GM20431 (cell line): ENCODE measurements around the gene LAMC1.
"Not testable (repeated sequence)": the region's sequence is repeated elsewhere in the genome, so short reads cannot be mapped to it uniquely, and the experiment has no call there.

Experiments
- in situ Hi-C: fragments of 300-500 bp; cut with MseI, MboI; formaldehyde crosslinking; loops from one replicate; pipeline ENCODE4 v1.15.0; 2020; ENCODE audit warnings: low sequenced_read_pairs; ENCODE audit not compliant: unreplicated experiment

The LAMC1 gene

GRCh38 chr1:183039985-183040447 is 16.8 kb downstream of the LAMC1 start:
- in situ Hi-C loops, result no loop called here

GRCh38 chr1:183040547-183040971 is 17.3 kb downstream of the LAMC1 start:
- in situ Hi-C loops, result no loop called here

- in situ Hi-C loops, result no loop called here
Observed at GRCh38 chr1:183043254-183043653, 20.0 kb downstream of the LAMC1 start.

GRCh38 chr1:183043872-183044854 is 20.9 kb downstream of the LAMC1 start:
- in situ Hi-C loops, result no loop called here

- in situ Hi-C loops, result no loop called here
Observed at GRCh38 chr1:183044893-183045649, 21.9 kb downstream of the LAMC1 start.

GRCh38 chr1:183048087-183049085 is 25.2 kb downstream of the LAMC1 start:
- in situ Hi-C loops, result no loop called here

- in situ Hi-C loops, result no loop called here
Observed at GRCh38 chr1:183051546-183051945, 28.3 kb downstream of the LAMC1 start.

- in situ Hi-C loops, result no loop called here
Observed at GRCh38 chr1:183052861-183053260, 29.6 kb downstream of the LAMC1 start.

- in situ Hi-C loops, result no loop called here
Observed at GRCh38 chr1:183058851-183059502, 35.8 kb downstream of the LAMC1 start.

- in situ Hi-C loops, result no loop called here
Observed at GRCh38 chr1:183061194-183061593, 38.0 kb downstream of the LAMC1 start.

- in situ Hi-C loops, result no loop called here
Observed at GRCh38 chr1:183063349-183063748, 40.1 kb downstream of the LAMC1 start.

- in situ Hi-C loops, result no loop called here
Observed at GRCh38 chr1:183065168-183065706, 42.0 kb downstream of the LAMC1 start.

- in situ Hi-C loops, result not testable (repeated sequence)
Observed at GRCh38 chr1:183066432-183066831, 43.2 kb downstream of the LAMC1 start.

GRCh38 chr1:183069562-183070216 is 46.5 kb downstream of the LAMC1 start:
- in situ Hi-C loops, result no loop called here

- in situ Hi-C loops, result no loop called here
Observed at GRCh38 chr1:183070234-183070922, 47.2 kb downstream of the LAMC1 start.

- in situ Hi-C loops, result no loop called here
Observed at GRCh38 chr1:183070923-183071618, 47.9 kb downstream of the LAMC1 start.

- in situ Hi-C loops, result not testable (repeated sequence)
Observed at GRCh38 chr1:183072595-183072994, 49.4 kb downstream of the LAMC1 start.
